SKM-1 (cell line): ENCODE results near the gene PPP1R26.
A peak's percentile ranks its signal among the peaks of the same experiment; 100 is the strongest.
"Not testable (repeated sequence)": the region's sequence is repeated elsewhere in the genome, so short reads cannot be mapped to it uniquely, and the experiment has no call there.

ENCODE experiments used
- DNase-seq: peaks from one replicate; lab custom pipeline; 2025; ENCODE audit not compliant: unreplicated experiment; lab: John Stamatoyannopoulos, UW

Gene PPP1R26

GRCh38 chr9:135504262-135505243 is 25.0 kb downstream of the PPP1R26 start:
- peak; percentile 17 for DNase-seq

GRCh38 chr9:135505406-135506187 is 26.0 kb downstream of the PPP1R26 start:
- no peak for DNase-seq

GRCh38 chr9:135506327-135507103 is 26.9 kb downstream of the PPP1R26 start:
- DNase-seq = no peak

- no peak for DNase-seq
These were observed 27.8 kb downstream of the PPP1R26 start for GRCh38 chr9:135507104-135508035.

GRCh38 chr9:135508211-135508820 is 28.7 kb downstream of the PPP1R26 start:
- DNase-seq = no peak

- DNase-seq = no peak
These were observed 29.9 kb downstream of the PPP1R26 start for GRCh38 chr9:135509458-135509857.

GRCh38 chr9:135512241-135512603 is 32.6 kb downstream of the PPP1R26 start:
- no peak for DNase-seq

GRCh38 chr9:135512904-135513303 is 33.3 kb downstream of the PPP1R26 start:
- DNase-seq = no peak

GRCh38 chr9:135513351-135513846 is 33.8 kb downstream of the PPP1R26 start:
- no peak for DNase-seq

GRCh38 chr9:135513906-135514305 is 34.3 kb downstream of the PPP1R26 start:
- DNase-seq = not testable (repeated sequence)

GRCh38 chr9:135514342-135515082 is 34.9 kb downstream of the PPP1R26 start:
- DNase-seq = no peak

GRCh38 chr9:135515083-135515951 is 35.7 kb downstream of the PPP1R26 start:
- DNase-seq = no peak

- DNase-seq = no peak
These were observed 36.7 kb downstream of the PPP1R26 start for GRCh38 chr9:135516132-135516860.

- no peak for DNase-seq
These were observed 37.8 kb downstream of the PPP1R26 start for GRCh38 chr9:135517407-135517822.

GRCh38 chr9:135519179-135519971 is 39.8 kb downstream of the PPP1R26 start:
- no peak for DNase-seq

- no peak for DNase-seq
These were observed 41.5 kb downstream of the PPP1R26 start, which contains the start of gene LCN1 for GRCh38 chr9:135520916-135521607. TSS of gene LCN1 (plus strand) at chr9:135521440. CDS start at chr9:135521498, 58 bp downstream.
